Erythroblast (primary cell): ENCODE measurements around the gene PKP3.

Experiments
- GATA1 ChIP-seq: IDR thresholded peaks from 2 replicates; pipeline ENCODE4 v1.6.1; 2011; ENCODE audit warnings: low read depth, mild to moderate bottlenecking, control low read depth, low read length, moderate library complexity
- POLR2A ChIP-seq: IDR thresholded peaks from 2 replicates; pipeline ENCODE4 v1.6.1; 2011; ENCODE audit warnings: mild to moderate bottlenecking, low read length

DNA sequence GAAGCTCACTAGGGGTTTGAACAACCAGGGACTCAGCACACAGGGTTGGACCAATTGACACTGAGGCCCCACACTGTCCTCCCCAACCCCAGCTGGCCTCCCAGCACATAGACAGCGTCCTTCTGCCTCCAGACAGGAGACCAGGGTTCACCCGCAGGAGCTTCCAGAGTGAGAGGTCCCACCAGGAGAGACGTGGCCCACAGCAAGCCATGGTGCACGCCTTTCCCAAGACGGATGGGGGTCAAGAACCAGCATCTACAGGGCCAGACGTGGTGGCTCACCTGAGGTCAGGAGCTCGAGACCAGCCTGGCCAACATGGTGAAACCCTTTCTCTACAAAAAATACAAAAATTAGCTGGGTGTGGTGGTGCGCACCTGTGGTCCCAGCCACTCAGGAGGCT, 32.8 kb downstream of the PKP3 start:
- TF ChIP-seq POLR2A (no peak), GATA1 (no peak)
